Transverse colon (tissue), 4 donors: Measurements from ENCODE around the gene AGMAT. TPM values are rescaled to one million over a fixed set of nuclear protein-coding genes. Genes with fewer than 3 reads are reported as not detected.
A peak's percentile ranks its signal among the peaks of the same experiment; 100 is the strongest.

ENCODE experiments used
- DNase-seq: peaks from one replicate; pipeline ENCODE4 v3.0.0-alpha.2; 2019
- H3K27ac ChIP-seq, 4 donors: fragments of 200-600 bp; sonication (generic); 2 replicates each; pipeline ENCODE4 v1.5.1; 2016 to 2018; ENCODE audit warnings: inconsistent platforms in 4 of 4
- H3K27me3 ChIP-seq: fragments of 200-600 bp; sonication (generic); 2 replicates; pipeline ENCODE4 v1.5.1; 2017; ENCODE audit warnings: inconsistent platforms
- H3K36me3 ChIP-seq, 4 donors: fragments of 200-600 bp; sonication (generic); 2 replicates each; pipeline ENCODE4 v1.5.1; 2017 to 2019; ENCODE audit warnings: inconsistent platforms in 4 of 4
- H3K4me1 ChIP-seq, 4 donors: fragments of 200-600 bp; sonication (generic); 2 replicates each; pipeline ENCODE4 v1.5.1; 2017 to 2020; ENCODE audit warnings: inconsistent platforms in 4 of 4
- H3K4me3 ChIP-seq, 4 donors: fragments of 200-600 bp; sonication (generic); 1 replicate in 1 of 4; 2 replicates in 3 of 4; pipeline versions ENCODE4 v1.5.1 to v1.6.1; 2017 to 2019; ENCODE audit warnings: inconsistent platforms in 4 of 4
- H3K9me3 ChIP-seq, 2 donors: fragments of 200-600 bp; sonication (generic); 2 replicates each; pipeline ENCODE4 v1.5.1; 2017 to 2019; ENCODE audit warnings: inconsistent platforms in 2 of 2
- CTCF ChIP-seq, 5 experiments: fragments of 200-600 bp in 3 of 5; fragments of 450-650 bp in 2 of 5; sonication (generic) in 3 of 5; IDR thresholded peaks; 1 replicate in 2 of 5; 2 replicates in 3 of 5; pipeline ENCODE4 v1.5.1; 2016 to 2017; ENCODE audit warnings: antibody characterized with exemption in 5 of 5, inconsistent platforms in 3 of 5, mild to moderate bottlenecking in 2 of 5, moderate library complexity in 1 of 5
- EP300 ChIP-seq: sonication (generic); formaldehyde crosslinking; IDR thresholded peaks from one replicate; pipeline ENCODE4 v1.6.1; 2017; ENCODE audit warnings: antibody characterized with exemption, low read depth
- POLR2A ChIP-seq: fragments of 450-650 bp; IDR thresholded peaks from one replicate; pipeline ENCODE4 v1.6.1; 2016; ENCODE audit warnings: antibody characterized with exemption, mild to moderate bottlenecking, moderate library complexity
- POLR2AphosphoS5 ChIP-seq, 3 donors: sonication (generic); formaldehyde crosslinking; IDR thresholded peaks; one replicate each; pipeline ENCODE4 v1.6.1; 2016; ENCODE audit warnings: antibody characterized with exemption in 3 of 3
- WGBS, 2 donors: methylation state at CpG; one replicate each; pipeline ENCODE4 v1.1.5; 2018; ENCODE audit warnings: low coverage in 1 of 2; 5-methylcytosine and 5-hydroxymethylcytosine counted together
- in situ Hi-C, 4 donors: fragments of 200-750 bp; cut with MboI; loops; one replicate each; pipeline versions ENCODE4 v1.15.0 to v1.15.1; 2017; ENCODE audit warnings: low sequenced_read_pairs in 3 of 4, low pct_ligation_motif_present in 1 of 4, low pct_unique_long_range_greater_than_20kb in 1 of 4
- intact Hi-C: fragments of 100-400 bp; cut with DNase I; formaldehyde crosslinking; loops from one replicate; pipeline ENCODE4 v1.15.1; 2023; ENCODE audit warnings: low total_unique reads
- total RNA-seq, 4 donors: library from RNA; depleted of rRNA; stranded (reverse); fragments of >200 nt; gene quantifications; one replicate each; pipeline ENCODE4 v1.1.0, GENCODE V29; 2016

Gene AGMAT
- total RNA-seq, 4 donors from 2014 or later = 6.7 to 24.1 (median 13.7) TPM

- no peak for TF ChIP-seq POLR2AphosphoS5 (IDR thresholded peaks at IDR 0.05)
- TF ChIP-seq EP300 = no peak
- no peak for TF ChIP-seq CTCF (IDR thresholded peaks at IDR 0.05)
- TF ChIP-seq POLR2A = no peak
- intact Hi-C loops (no loop called here), in situ Hi-C loops (no loop called here)
- no peaks in the 10 kb centered on the region for H3K9me3 ChIP-seq
- H3K4me3 ChIP-seq = no peak overlapping the region
- DNase-seq = no peak
- WGBS, 2 donors = 68 to 72% methylated on average over 2 of the region's 2 CpGs
- H3K27ac ChIP-seq = no peak overlapping the region
- H3K27me3 ChIP-seq = no peaks in the 10 kb centered on the region
- H3K4me1 ChIP-seq = peaks cover 7 to 14% (median 9%) of the 10 kb centered on the region in 4 donors
- H3K36me3 ChIP-seq = peaks cover 0 to 7% (median 2%) of the 10 kb centered on the region in 4 donors
Measured at GRCh38 chr1:15531682-15532081, 53.2 kb downstream of the AGMAT start.

- Histone ChIP-seq H3K27me3 (no peaks in the 10 kb centered on the region), H3K4me3 (no peak overlapping the region), H3K36me3 (peaks cover 0 to 4% (median under 1%) of the 10 kb centered on the region in 4 donors), H3K9me3 (no peaks in the 10 kb centered on the region), H3K27ac (no peak overlapping the region), H3K4me1 (peaks cover 8 to 17% (median 12%) of the 10 kb centered on the region in 4 donors)
- intact Hi-C loops (no loop called here), in situ Hi-C loops (no loop called here)
- DNase-seq = no peak
- WGBS, 2 donors = 86 to 96% methylated on average over 4 of the region's 4 CpGs
- TF ChIP-seq EP300 = no peak
- no peak for TF ChIP-seq POLR2AphosphoS5 (IDR thresholded peaks at IDR 0.05)
- no peak for TF ChIP-seq CTCF (IDR thresholded peaks at IDR 0.05)
- no peak for TF ChIP-seq POLR2A
Measured at GRCh38 chr1:15531003-15531402, 53.8 kb downstream of the AGMAT start.

DNA sequence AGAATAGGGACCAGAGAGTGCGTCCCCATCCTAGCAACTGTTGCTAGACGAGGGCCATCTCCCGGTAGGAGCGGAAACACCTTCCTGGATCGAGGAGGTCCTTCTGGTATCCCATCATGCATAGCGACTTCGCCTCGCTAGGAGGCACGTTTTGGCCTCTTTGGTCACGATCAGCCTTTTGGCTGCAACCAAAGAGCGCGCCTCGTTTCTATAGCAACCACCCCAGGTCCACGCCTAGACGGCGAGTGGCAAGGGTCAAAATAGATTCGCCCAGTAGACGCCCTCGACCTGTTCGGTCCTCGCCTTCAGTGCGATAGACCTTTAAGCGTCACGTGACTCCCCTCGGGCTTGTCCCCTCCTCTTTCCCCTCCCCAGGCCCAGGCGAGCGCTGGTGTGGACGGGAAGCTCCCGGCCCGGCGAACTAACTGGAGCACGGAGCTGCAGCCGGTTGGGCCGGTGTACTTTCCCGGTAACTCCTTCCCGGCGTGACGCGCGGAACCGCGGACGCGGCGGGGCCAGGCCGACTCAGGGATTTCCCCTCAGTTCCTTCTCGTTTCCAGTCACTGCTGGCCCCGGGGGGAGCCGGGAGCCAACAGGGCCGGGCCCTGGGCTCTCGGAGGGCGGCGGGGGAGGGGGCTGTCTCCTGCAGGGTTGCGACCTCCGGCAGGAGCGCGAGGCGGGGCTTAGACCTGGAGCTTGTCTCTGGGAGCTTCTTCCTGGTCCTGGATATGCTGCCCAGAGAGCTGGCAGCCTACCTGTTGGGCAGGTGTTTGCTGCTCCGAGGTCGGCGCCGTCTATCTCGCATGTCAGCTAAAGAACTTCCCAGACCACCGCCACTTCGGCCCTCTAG, 58.1 kb downstream of the AGMAT start, which contains the start of gene DNAJC16:
Gene DNAJC16, plus strand, starts transcription at position 359 of the 850 bp plus-strand sequence. CDS start 2,258 bp downstream, outside the sequence.
- Histone ChIP-seq H3K27me3 (no peaks in the 10 kb centered on the region), H3K4me1 (peaks cover 22 to 36% (median 27%) of the 10 kb centered on the region in 4 donors), H3K36me3 (no peaks in the 10 kb centered on the region), H3K9me3 (no peaks in the 10 kb centered on the region), H3K4me3 (peak within 1 kb of the TSS; percentile 75 to 98 (median 92)), H3K27ac (peak within 1 kb of the TSS; percentile 96 to 99 (median 98))
- in situ Hi-C loops (no loop called here), intact Hi-C loops (loop anchor here (5.0 kb wide), 1 partner anchor 1631 kb away; no protein-coding TSS in a partner anchor)
- DNase-seq = peak; percentile 99
- peak; percentile 94 for TF ChIP-seq POLR2A
- peak in 3 of 5 experiments; percentile 7 to 42 (median 37) for TF ChIP-seq CTCF (IDR thresholded peaks at IDR 0.05)
- peak; percentile 72 for TF ChIP-seq EP300
- TF ChIP-seq POLR2AphosphoS5 (IDR thresholded peaks at IDR 0.05) = peak; percentile 91 to 96 (median 91)
- WGBS, 2 donors = 0% methylated on average over 39 of the region's 65 CpGs; no CpG with 5 or more reads in 1 of the 2 donors

DNA sequence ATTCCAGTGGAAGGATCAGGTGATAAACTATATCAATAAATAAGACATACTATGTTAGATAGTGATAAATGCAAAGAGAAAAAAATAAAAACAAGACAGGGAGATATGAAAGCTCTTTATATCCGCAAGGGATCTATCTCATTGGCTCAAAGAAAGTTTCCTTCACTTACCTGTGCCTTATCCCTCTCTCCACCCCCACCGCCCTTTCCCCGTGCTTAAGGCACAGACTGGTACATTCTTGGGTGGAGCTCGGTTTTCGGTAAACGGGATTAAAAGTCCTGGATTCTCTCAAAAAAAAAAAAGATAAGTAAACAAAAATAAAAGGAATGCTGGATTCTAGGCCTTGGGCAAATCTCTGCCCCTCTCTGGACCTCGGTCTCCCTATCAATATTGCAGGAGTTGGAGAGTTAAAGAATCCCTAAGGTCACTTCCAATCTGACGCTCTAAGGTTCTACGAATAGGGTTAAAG, 58.8 kb downstream of the AGMAT start:
- no peaks in the 10 kb centered on the region for H3K27me3 ChIP-seq
- H3K9me3 ChIP-seq = no peaks in the 10 kb centered on the region
- in situ Hi-C loops (no loop called here), intact Hi-C loops (loop anchor here (5.0 kb wide), 1 partner anchor 1631 kb away; no protein-coding TSS in a partner anchor)
- peak overlapping the region in 3 of 4 donors; percentile 17 to 89 (median 75) for H3K4me3 ChIP-seq
- DNase-seq = peak; percentile 46
- peak overlapping the region; percentile 96 to 99 (median 98) for H3K27ac ChIP-seq
- WGBS, 2 donors = 7 to 8% methylated on average over 5 to 9 of the region's 9 CpGs
- H3K36me3 ChIP-seq = no peaks in the 10 kb centered on the region
- peaks cover 22 to 36% (median 27%) of the 10 kb centered on the region in 4 donors for H3K4me1 ChIP-seq
- TF ChIP-seq POLR2AphosphoS5 (IDR thresholded peaks at IDR 0.05) (no peak), EP300 (no peak), CTCF (IDR thresholded peaks at IDR 0.05) (no peak), POLR2A (no peak)
